GM21360 (cell line): ENCODE measurements around the gene LTC4S.
"Not testable (repeated sequence)": the region's sequence is repeated elsewhere in the genome, so short reads cannot be mapped to it uniquely, and the experiment has no call there.

ENCODE experiments used
- ATAC-seq: cut with Tn5 transposase; IDR thresholded peaks from one replicate; pipeline ENCODE4 v1.9.1; 2021; ENCODE audit warnings: mild to moderate bottlenecking, moderate library complexity; ENCODE audit not compliant: unreplicated experiment

The LTC4S gene

GRCh38 chr5:179769271-179769670 is 24.5 kb upstream of the LTC4S start:
- ATAC-seq: no peak

GRCh38 chr5:179769796-179770195 is 24.0 kb upstream of the LTC4S start:
- ATAC-seq: no peak

- no peak for ATAC-seq
Measured at GRCh38 chr5:179771311-179771895, 22.4 kb upstream of the LTC4S start.

- ATAC-seq: no peak
Measured at GRCh38 chr5:179772351-179772750, 21.4 kb upstream of the LTC4S start.

- no peak for ATAC-seq
Measured at GRCh38 chr5:179773686-179774040, 20.1 kb upstream of the LTC4S start.

- no peak for ATAC-seq
Measured at GRCh38 chr5:179774442-179774841, 19.3 kb upstream of the LTC4S start.

GRCh38 chr5:179776411-179776938 is 17.3 kb upstream of the LTC4S start:
- ATAC-seq: no peak

GRCh38 chr5:179777456-179777855 is 16.3 kb upstream of the LTC4S start:
- ATAC-seq: no peak

- ATAC-seq: no peak
Measured at GRCh38 chr5:179777909-179778308, 15.9 kb upstream of the LTC4S start.

- ATAC-seq: no peak
Measured at GRCh38 chr5:179778591-179778990, 15.2 kb upstream of the LTC4S start.

- ATAC-seq: no peak
Measured at GRCh38 chr5:179779826-179780225, 14.0 kb upstream of the LTC4S start.

- no peak for ATAC-seq
Measured at GRCh38 chr5:179780362-179780761, 13.4 kb upstream of the LTC4S start.

GRCh38 chr5:179781846-179782245 is 11.9 kb upstream of the LTC4S start:
- ATAC-seq: no peak

GRCh38 chr5:179783128-179783527 is 10.7 kb upstream of the LTC4S start:
- no peak for ATAC-seq

GRCh38 chr5:179786861-179787260 is 6.9 kb upstream of the LTC4S start:
- no peak for ATAC-seq

GRCh38 chr5:179788193-179788854 is 5.5 kb upstream of the LTC4S start:
- ATAC-seq: no peak

GRCh38 chr5:179789278-179789677 is 4.5 kb upstream of the LTC4S start:
- not testable (repeated sequence) for ATAC-seq

GRCh38 chr5:179791881-179792611 is 1.7 kb upstream of the LTC4S start:
- no peak for ATAC-seq

GRCh38 chr5:179792612-179793467 is 946 bp upstream of the LTC4S start:
- ATAC-seq: no peak

- no peak for ATAC-seq
Measured at GRCh38 chr5:179794171-179794570, 385 bp downstream of the LTC4S start.

GRCh38 chr5:179794575-179794974 is 789 bp downstream of the LTC4S start:
- ATAC-seq: no peak
